Measurements from ENCODE around the gene FOXG1. TPM values are rescaled to one million over a fixed set of nuclear protein-coding genes. Genes with fewer than 3 reads are reported as not detected.

Gene FOXG1
- total RNA-seq, 3 donors from 2014 or later = not detected

DNA sequence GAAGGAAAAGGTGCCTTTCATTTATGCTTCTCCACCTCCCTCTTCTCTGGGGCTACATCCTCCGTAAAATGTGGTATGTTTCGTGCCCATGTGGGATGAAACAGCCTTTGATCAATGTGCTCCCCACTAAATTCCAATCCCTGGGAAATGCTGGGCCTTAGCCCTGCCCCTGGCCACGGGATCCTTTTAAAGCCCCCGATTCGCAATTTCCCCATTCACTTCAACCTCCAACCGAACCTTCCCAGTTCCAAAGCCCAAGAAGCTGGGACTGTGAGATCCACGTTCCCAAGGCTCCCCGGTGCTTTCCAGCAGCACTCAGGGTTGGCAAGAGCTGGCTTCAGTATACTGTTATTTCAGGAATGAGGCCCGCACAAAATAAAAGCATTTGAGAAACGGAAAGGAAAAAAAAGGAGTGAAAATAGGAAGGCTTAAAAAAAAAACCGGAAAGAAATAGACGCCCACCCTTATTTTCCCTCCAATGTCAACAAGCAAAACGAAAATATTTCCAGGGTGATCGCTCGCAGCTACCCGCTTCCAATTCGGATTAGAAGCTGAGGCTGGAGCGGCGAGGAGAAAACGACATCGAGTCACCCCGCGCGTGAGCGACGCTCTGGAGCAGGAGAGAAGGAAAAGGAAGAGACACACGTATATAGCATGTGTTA, 1.3 kb upstream of the FOXG1 start:
- Histone ChIP-seq H3K27me3 (peaks cover 6 to 92% of the 10 kb centered on the region in 2 donors), H3K36me3 (no peaks in the 10 kb centered on the region), H3K27ac (no peak overlapping the region), H3K9me3 (peaks cover 4 to 7% of the 10 kb centered on the region in 2 donors), H3K4me1 (no peaks in the 10 kb centered on the region), H3K4me3 (peak overlapping the region in 1 of 3 donors; percentile 59)
- intact Hi-C loops (cut with DNase I; ENCODE audit: low total_unique reads) = no loop called here
- TF ChIP-seq POLR2AphosphoS5 (IDR thresholded peaks at IDR 0.05) = no peak
- no peak for TF ChIP-seq POLR2A (IDR thresholded peaks at IDR 0.05)
- DNase-seq (ENCODE audit: low spot score in 2 of 2) = no peak

- DNase-seq (ENCODE audit: low spot score in 2 of 2) = no peak
- peaks cover 4 to 7% of the 10 kb centered on the region in 2 donors for H3K9me3 ChIP-seq
- intact Hi-C loops (cut with DNase I; ENCODE audit: low total_unique reads) = no loop called here
- TF ChIP-seq POLR2A (IDR thresholded peaks at IDR 0.05) = no peak
- no peak for TF ChIP-seq POLR2AphosphoS5 (IDR thresholded peaks at IDR 0.05)
- TF ChIP-seq, protein P1, sequence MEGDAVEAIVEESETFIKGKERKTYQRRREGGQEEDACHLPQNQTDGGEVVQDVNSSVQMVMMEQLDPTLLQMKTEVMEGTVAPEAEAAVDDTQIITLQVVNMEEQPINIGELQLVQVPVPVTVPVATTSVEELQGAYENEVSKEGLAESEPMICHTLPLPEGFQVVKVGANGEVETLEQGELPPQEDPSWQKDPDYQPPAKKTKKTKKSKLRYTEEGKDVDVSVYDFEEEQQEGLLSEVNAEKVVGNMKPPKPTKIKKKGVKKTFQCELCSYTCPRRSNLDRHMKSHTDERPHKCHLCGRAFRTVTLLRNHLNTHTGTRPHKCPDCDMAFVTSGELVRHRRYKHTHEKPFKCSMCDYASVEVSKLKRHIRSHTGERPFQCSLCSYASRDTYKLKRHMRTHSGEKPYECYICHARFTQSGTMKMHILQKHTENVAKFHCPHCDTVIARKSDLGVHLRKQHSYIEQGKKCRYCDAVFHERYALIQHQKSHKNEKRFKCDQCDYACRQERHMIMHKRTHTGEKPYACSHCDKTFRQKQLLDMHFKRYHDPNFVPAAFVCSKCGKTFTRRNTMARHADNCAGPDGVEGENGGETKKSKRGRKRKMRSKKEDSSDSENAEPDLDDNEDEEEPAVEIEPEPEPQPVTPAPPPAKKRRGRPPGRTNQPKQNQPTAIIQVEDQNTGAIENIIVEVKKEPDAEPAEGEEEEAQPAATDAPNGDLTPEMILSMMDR (IDR thresholded peaks at IDR 0.05) = no peak
- H3K36me3 ChIP-seq = no peaks in the 10 kb centered on the region
- no peak overlapping the region for H3K27ac ChIP-seq
- no peaks in the 10 kb centered on the region for H3K4me1 ChIP-seq
- peaks cover 6 to 92% of the 10 kb centered on the region in 2 donors for H3K27me3 ChIP-seq
- H3K4me3 ChIP-seq = peak overlapping the region; percentile 22 to 59 (median 31)
Observed at GRCh38 chr14:28765831-28766468, 637 bp upstream of the FOXG1 start.

GRCh38 chr14:28767030-28767852, 654 bp downstream of the FOXG1 start:
- Histone ChIP-seq H3K27me3 (peaks cover 6 to 92% of the 10 kb centered on the region in 2 donors), H3K4me3 (peak overlapping the region; percentile 22 to 59 (median 31)), H3K9me3 (peaks cover 4 to 7% of the 10 kb centered on the region in 2 donors)

DNA sequence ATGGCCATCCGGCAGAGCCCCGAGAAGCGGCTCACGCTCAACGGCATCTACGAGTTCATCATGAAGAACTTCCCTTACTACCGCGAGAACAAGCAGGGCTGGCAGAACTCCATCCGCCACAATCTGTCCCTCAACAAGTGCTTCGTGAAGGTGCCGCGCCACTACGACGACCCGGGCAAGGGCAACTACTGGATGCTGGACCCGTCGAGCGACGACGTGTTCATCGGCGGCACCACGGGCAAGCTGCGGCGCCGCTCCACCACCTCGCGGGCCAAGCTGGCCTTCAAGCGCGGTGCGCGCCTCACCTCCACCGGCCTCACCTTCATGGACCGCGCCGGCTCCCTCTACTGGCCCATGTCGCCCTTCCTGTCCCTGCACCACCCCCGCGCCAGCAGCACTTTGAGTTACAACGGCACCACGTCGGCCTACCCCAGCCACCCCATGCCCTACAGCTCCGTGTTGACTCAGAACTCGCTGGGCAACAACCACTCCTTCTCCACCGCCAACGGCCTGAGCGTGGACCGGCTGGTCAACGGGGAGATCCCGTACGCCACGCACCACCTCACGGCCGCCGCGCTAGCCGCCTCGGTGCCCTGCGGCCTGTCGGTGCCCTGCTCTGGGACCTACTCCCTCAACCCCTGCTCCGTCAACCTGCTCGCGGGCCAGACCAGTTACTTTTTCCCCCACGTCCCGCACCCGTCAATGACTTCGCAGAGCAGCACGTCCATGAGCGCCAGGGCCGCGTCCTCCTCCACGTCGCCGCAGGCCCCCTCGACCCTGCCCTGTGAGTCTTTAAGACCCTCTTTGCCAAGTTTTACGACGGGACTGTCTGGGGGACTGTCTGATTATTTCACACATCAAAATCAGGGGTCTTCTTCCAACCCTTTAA, 1.5 kb downstream of the FOXG1 start:
- Histone ChIP-seq H3K27ac (no peak overlapping the region), H3K4me1 (no peaks in the 10 kb centered on the region), H3K36me3 (no peaks in the 10 kb centered on the region), H3K27me3 (peaks cover 6 to 92% of the 10 kb centered on the region in 2 donors), H3K4me3 (peak overlapping the region in 1 of 3 donors; percentile 59), H3K9me3 (peaks cover 4 to 7% of the 10 kb centered on the region in 2 donors)
- TF ChIP-seq, protein P1 (IDR thresholded peaks at IDR 0.05) = no peak
- TF ChIP-seq POLR2AphosphoS5 (IDR thresholded peaks at IDR 0.05) (no peak), POLR2A (IDR thresholded peaks at IDR 0.05) (no peak)
- intact Hi-C loops (cut with DNase I; ENCODE audit: low total_unique reads) = no loop called here
- DNase-seq (ENCODE audit: low spot score in 2 of 2) = no peak

More at GRCh38 chr14:28767030-28767852, 654 bp downstream of the FOXG1 start:
- no peaks in the 10 kb centered on the region for H3K36me3 ChIP-seq
- H3K27ac ChIP-seq = no peak overlapping the region
- DNase-seq (ENCODE audit: low spot score in 2 of 2) = no peak
- intact Hi-C loops (cut with DNase I; ENCODE audit: low total_unique reads) = no loop called here
- TF ChIP-seq, protein P1 (IDR thresholded peaks at IDR 0.05) = no peak
- no peaks in the 10 kb centered on the region for H3K4me1 ChIP-seq

All from breast epithelium (tissue), 4 donors.